SK-N-SH (cell line): Measurements from ENCODE around the gene SHROOM3.

Source experiments
- ELF1 ChIP-seq: IDR thresholded peaks from 2 replicates; pipeline ENCODE4 v1.4.0; 2012
- MEF2A ChIP-seq: IDR thresholded peaks from 2 replicates; pipeline ENCODE4 v1.4.0; 2012; ENCODE audit warnings: low read depth, borderline replicate concordance
- POLR2AphosphoS5 ChIP-seq: IDR thresholded peaks from 2 replicates; pipeline ENCODE4 v1.6.1; 2012; ENCODE audit warnings: low read depth, low read length
- SMC3 ChIP-seq: IDR thresholded peaks from 2 replicates; pipeline ENCODE4 v1.6.1; 2012; ENCODE audit warnings: low read depth, low read length, improper control_type of control experiment
- TCF12 ChIP-seq: IDR thresholded peaks from 2 replicates; pipeline ENCODE4 v1.4.0; 2012
- TEAD4 ChIP-seq: IDR thresholded peaks from 2 replicates; pipeline ENCODE4 v1.4.0; 2012; ENCODE audit warnings: mild to moderate bottlenecking, borderline replicate concordance; ENCODE audit not compliant: insufficient read depth
- TF ChIP-seq, protein P1 (sequence below): fragments of 200-600 bp; sonication (generic); IDR thresholded peaks from 2 replicates; pipeline ENCODE4 v1.6.1; 2017; ENCODE audit warnings: antibody characterized with exemption, mild to moderate bottlenecking, moderate library complexity

DNA sequence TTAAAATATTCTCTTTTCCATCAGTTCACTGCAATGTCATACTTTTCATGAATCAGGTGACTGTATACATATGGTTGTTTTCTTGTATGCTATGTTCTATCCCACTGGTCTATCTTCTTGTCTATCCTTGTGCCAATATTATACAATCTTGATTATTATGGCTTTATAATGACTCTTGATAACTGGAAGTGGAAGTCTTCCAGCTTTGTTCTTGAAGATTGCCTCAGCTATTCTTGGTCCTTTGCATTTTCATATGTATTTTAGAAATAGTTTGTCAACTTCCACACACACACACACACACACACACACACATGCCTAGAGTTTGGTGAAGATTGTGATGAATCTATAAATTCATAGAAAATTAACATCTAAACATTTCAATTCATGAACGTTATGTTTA, 67.9 kb downstream of the SHROOM3 start:
- TF ChIP-seq, protein P1, sequence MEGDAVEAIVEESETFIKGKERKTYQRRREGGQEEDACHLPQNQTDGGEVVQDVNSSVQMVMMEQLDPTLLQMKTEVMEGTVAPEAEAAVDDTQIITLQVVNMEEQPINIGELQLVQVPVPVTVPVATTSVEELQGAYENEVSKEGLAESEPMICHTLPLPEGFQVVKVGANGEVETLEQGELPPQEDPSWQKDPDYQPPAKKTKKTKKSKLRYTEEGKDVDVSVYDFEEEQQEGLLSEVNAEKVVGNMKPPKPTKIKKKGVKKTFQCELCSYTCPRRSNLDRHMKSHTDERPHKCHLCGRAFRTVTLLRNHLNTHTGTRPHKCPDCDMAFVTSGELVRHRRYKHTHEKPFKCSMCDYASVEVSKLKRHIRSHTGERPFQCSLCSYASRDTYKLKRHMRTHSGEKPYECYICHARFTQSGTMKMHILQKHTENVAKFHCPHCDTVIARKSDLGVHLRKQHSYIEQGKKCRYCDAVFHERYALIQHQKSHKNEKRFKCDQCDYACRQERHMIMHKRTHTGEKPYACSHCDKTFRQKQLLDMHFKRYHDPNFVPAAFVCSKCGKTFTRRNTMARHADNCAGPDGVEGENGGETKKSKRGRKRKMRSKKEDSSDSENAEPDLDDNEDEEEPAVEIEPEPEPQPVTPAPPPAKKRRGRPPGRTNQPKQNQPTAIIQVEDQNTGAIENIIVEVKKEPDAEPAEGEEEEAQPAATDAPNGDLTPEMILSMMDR = no peak
- TF ChIP-seq POLR2AphosphoS5 = no peak
- no peak for TF ChIP-seq MEF2A
- TF ChIP-seq TCF12 = no peak
- no peak for TF ChIP-seq SMC3
- TF ChIP-seq ELF1 = no peak
- no peak for TF ChIP-seq TEAD4
